G401 (cell line): Measurements from ENCODE around the gene WDR73. TPM values are rescaled to one million over a fixed set of nuclear protein-coding genes. Genes with fewer than 3 reads are reported as not detected.
"Not testable (repeated sequence)": the region's sequence is repeated elsewhere in the genome, so short reads cannot be mapped to it uniquely, and the experiment has no call there.

Source experiments
- DNase-seq: peaks from one replicate; pipeline ENCODE4 v3.0.0-alpha.2; 2015; ENCODE audit warnings: low spot score
- in situ Hi-C: cut with HindIII; loops from 2 replicates; pipeline ENCODE4 v1.10.0; 2016; ENCODE audit warnings: low sequenced_read_pairs, mixed read lengths
- total RNA-seq: library from RNA; depleted of rRNA; stranded (reverse); fragments of >200 nt; shearing (Covaris generic); gene quantifications from 2 replicates; pipeline ENCODE4 v1.2.3, GENCODE V29; 2014

WDR73 gene
- total RNA-seq, 1 experiment from 2014 or later, result 60.4 TPM

- DNase-seq, result no peak
- in situ Hi-C loops, result no loop called here
Measured at GRCh38 chr15:84658788-84659411, 4.8 kb upstream of the WDR73 start.

GRCh38 chr15:84658080-84658787 is 4.2 kb upstream of the WDR73 start, which contains the start of gene NMB:
Gene NMB (minus strand): TSS chr15:84658199. CDS start chr15:84658152, 47 bp downstream.
- in situ Hi-C loops, result no loop called here
- DNase-seq, result peak; percentile 59

GRCh38 chr15:84657748-84658079 is 3.6 kb upstream of the WDR73 start:
- in situ Hi-C loops, result no loop called here
- DNase-seq, result no peak

- DNase-seq, result no peak
- in situ Hi-C loops, result no loop called here
Measured at GRCh38 chr15:84656972-84657371, 2.9 kb upstream of the WDR73 start.

GRCh38 chr15:84654689-84655453 is 788 bp upstream of the WDR73 start:
- DNase-seq, result peak; percentile 82
- in situ Hi-C loops, result no loop called here

- in situ Hi-C loops, result no loop called here
Measured at GRCh38 chr15:84653584-84653909, 536 bp downstream of the WDR73 start.

GRCh38 chr15:84649706-84650105 is 4.4 kb downstream of the WDR73 start:
- DNase-seq, result no peak
- in situ Hi-C loops, result no loop called here

More at GRCh38 chr15:84653584-84653909, 536 bp downstream of the WDR73 start:
- DNase-seq, result no peak

GRCh38 chr15:84648539-84648938 is 5.5 kb downstream of the WDR73 start:
- no peak for DNase-seq
- in situ Hi-C loops, result no loop called here

- in situ Hi-C loops, result no loop called here
- DNase-seq, result no peak
Measured at GRCh38 chr15:84647726-84648125, 6.4 kb downstream of the WDR73 start.

- in situ Hi-C loops, result no loop called here
- DNase-seq, result no peak
Measured at GRCh38 chr15:84645997-84646396, 8.1 kb downstream of the WDR73 start.

GRCh38 chr15:84645496-84645895 is 8.6 kb downstream of the WDR73 start:
- no peak for DNase-seq
- in situ Hi-C loops, result no loop called here

GRCh38 chr15:84643838-84644237 is 10.2 kb downstream of the WDR73 start:
- in situ Hi-C loops, result no loop called here

GRCh38 chr15:84642640-84643039 is 11.4 kb downstream of the WDR73 start:
- in situ Hi-C loops, DNase-seq: not testable (repeated sequence)

More at GRCh38 chr15:84643838-84644237, 10.2 kb downstream of the WDR73 start:
- DNase-seq, result no peak

GRCh38 chr15:84641871-84642270 is 12.2 kb downstream of the WDR73 start:
- DNase-seq, in situ Hi-C loops: not testable (repeated sequence)

- peak; percentile 33 for DNase-seq
- in situ Hi-C loops, result no loop called here
Measured at GRCh38 chr15:84638103-84638502, 16.0 kb downstream of the WDR73 start.

- in situ Hi-C loops, result no loop called here
- peak; percentile 52 for DNase-seq
Measured at GRCh38 chr15:84634228-84634837, 19.8 kb downstream of the WDR73 start.

GRCh38 chr15:84633311-84634227 is 20.5 kb downstream of the WDR73 start:
- peak; percentile 70 for DNase-seq
- in situ Hi-C loops, result no loop called here

- in situ Hi-C loops, result no loop called here
- no peak for DNase-seq
Measured at GRCh38 chr15:84631706-84632272, 22.3 kb downstream of the WDR73 start.

- DNase-seq, result no peak
- in situ Hi-C loops, result no loop called here
Measured at GRCh38 chr15:84629033-84629432, 25.1 kb downstream of the WDR73 start.
